Measurements from ENCODE around the gene NADK.
"Not testable (repeated sequence)": the region's sequence is repeated elsewhere in the genome, so short reads cannot be mapped to it uniquely, and the experiment has no call there.

NADK gene

GRCh38 chr1:1763657-1764621, 14.3 kb downstream of the NADK start:
- no peak for DNase-seq (ENCODE audit: low read depth)

- DNase-seq (ENCODE audit: low read depth), result no peak
Observed at GRCh38 chr1:1761504-1762376, 16.5 kb downstream of the NADK start.

GRCh38 chr1:1760715-1761114, 17.6 kb downstream of the NADK start:
- DNase-seq (ENCODE audit: low read depth), result no peak

- DNase-seq (ENCODE audit: low read depth), result no peak
Observed at GRCh38 chr1:1760345-1760650, 18.0 kb downstream of the NADK start.

GRCh38 chr1:1759456-1760344, 18.6 kb downstream of the NADK start:
- no peak for DNase-seq (ENCODE audit: low read depth)

- DNase-seq (ENCODE audit: low read depth), result no peak
Observed at GRCh38 chr1:1758692-1759455, 19.4 kb downstream of the NADK start.

GRCh38 chr1:1758059-1758621, 20.1 kb downstream of the NADK start:
- DNase-seq (ENCODE audit: low read depth), result no peak

- DNase-seq (ENCODE audit: low read depth), result no peak
Observed at GRCh38 chr1:1757422-1758058, 20.7 kb downstream of the NADK start.

GRCh38 chr1:1756661-1757421, 21.4 kb downstream of the NADK start:
- no peak for DNase-seq (ENCODE audit: low read depth)

GRCh38 chr1:1755852-1756251, 22.4 kb downstream of the NADK start:
- no peak for DNase-seq (ENCODE audit: low read depth)

- DNase-seq (ENCODE audit: low read depth), result no peak
Observed at GRCh38 chr1:1755426-1755825, 22.8 kb downstream of the NADK start.

- DNase-seq (ENCODE audit: low read depth), result no peak
Observed at GRCh38 chr1:1754051-1754815, 24.0 kb downstream of the NADK start.

GRCh38 chr1:1753607-1754005, 24.7 kb downstream of the NADK start:
- DNase-seq (ENCODE audit: low read depth), result no peak

GRCh38 chr1:1752636-1753606, 25.3 kb downstream of the NADK start:
- DNase-seq (ENCODE audit: low read depth), result no peak

GRCh38 chr1:1752190-1752589, 26.1 kb downstream of the NADK start:
- no peak for DNase-seq (ENCODE audit: low read depth)

- not testable (repeated sequence) for DNase-seq (ENCODE audit: low read depth)
Observed at GRCh38 chr1:1749941-1750340, 28.3 kb downstream of the NADK start.

- no peak for DNase-seq (ENCODE audit: low read depth)
Observed at GRCh38 chr1:1748686-1749321, 29.5 kb downstream of the NADK start.

Data from HS-5 (cell line).